ENCODE measurements around the gene PLEKHG7. TPM values are rescaled to one million over a fixed set of nuclear protein-coding genes. Genes with fewer than 3 reads are reported as not detected.
"Not testable (repeated sequence)": the region's sequence is repeated elsewhere in the genome, so short reads cannot be mapped to it uniquely, and the experiment has no call there.

The PLEKHG7 gene
- total and polyA plus RNA-seq, 2 donors = 0.13 to 0.37 TPM

- Histone ChIP-seq H3K4me1 (ENCODE audit: insufficient read depth) (no peaks in the 10 kb centered on the region), H3K4me3 (ENCODE audit: low read depth, low read length) (no peak overlapping the region), H3K27ac (ENCODE audit: low read depth) (no peak overlapping the region), H3K36me3 (ENCODE audit: insufficient read depth) (no peaks in the 10 kb centered on the region)
- no peak for DNase-seq (ENCODE audit: extremely low spot score)
Observed at GRCh38 chr12:92775416-92775815, 72.6 kb downstream of the PLEKHG7 start.

DNA sequence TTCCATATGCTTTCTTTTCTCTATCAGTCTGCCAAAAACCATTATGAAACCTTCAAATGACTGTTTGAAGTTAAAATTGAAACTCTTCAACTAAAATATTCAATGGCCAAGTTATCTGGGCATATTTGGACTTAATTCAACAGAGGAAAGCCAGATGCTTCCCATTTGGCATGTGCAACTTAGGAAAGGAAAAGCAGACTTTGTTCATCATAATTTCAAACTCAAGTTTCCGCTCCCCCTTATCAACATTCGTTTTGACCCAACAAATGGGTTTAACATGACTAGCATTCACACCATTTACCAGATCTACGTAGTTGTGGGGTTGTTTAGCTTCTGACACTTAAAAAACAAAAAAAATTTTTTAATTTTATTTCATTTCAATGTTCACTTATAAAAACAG, 75.7 kb downstream of the PLEKHG7 start:
- Histone ChIP-seq H3K27ac (ENCODE audit: low read depth) (no peak overlapping the region), H3K4me1 (ENCODE audit: insufficient read depth) (no peaks in the 10 kb centered on the region), H3K4me3 (ENCODE audit: low read depth, low read length) (no peak overlapping the region), H3K36me3 (ENCODE audit: insufficient read depth) (no peaks in the 10 kb centered on the region)
- no peak for DNase-seq (ENCODE audit: extremely low spot score)
- 74% methylated on average over 3 of the region's 3 CpGs for WGBS

DNA sequence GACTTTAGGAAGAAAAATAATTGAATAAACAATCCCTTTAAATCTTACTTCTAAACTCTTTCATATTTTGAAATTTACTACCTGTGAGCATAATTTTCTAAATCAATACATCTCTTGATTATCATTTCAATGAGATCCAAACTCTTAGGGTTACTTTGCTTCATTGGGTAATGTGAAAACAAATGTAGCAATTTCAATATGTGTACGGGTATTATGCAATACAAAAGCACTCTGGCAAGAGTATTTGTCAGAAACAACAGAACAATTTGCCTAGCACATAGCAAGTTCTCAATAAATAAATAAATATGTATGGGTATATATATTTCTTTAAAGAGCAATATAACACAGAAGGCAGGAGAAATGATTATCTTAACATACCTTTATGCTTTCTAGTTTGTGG, 77.1 kb downstream of the PLEKHG7 start:
- 83% methylated on average over 1 of the region's 1 CpG for WGBS
- Histone ChIP-seq H3K4me1 (ENCODE audit: insufficient read depth) (no peaks in the 10 kb centered on the region), H3K36me3 (ENCODE audit: insufficient read depth) (no peaks in the 10 kb centered on the region), H3K27ac (ENCODE audit: low read depth) (no peak overlapping the region), H3K4me3 (ENCODE audit: low read depth, low read length) (no peak overlapping the region)
- no peak for DNase-seq (ENCODE audit: extremely low spot score)

DNA sequence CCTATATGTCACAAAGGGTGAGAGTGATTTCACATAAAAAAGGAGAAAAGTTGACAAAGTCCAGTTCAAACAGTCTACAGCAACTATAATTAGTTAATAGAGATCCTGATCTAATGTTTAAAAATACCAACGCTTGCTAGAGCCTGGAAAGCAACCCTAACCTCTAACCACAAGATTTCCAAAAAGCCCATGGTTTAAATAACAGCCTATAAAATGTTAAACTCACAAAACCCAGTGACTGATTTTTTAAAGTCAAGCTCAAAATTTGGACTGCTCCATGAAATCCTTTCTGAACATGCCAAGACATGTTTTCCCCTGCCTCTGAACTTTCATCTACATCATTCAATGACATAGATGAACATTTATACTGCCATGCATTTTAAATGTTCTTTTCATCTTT, 81.6 kb downstream of the PLEKHG7 start:
- no peaks in the 10 kb centered on the region for H3K4me1 ChIP-seq (ENCODE audit: insufficient read depth)
- DNase-seq (ENCODE audit: extremely low spot score) = no peak
- H3K27ac ChIP-seq (ENCODE audit: low read depth) = peak overlapping the region; percentile 73
- WGBS = 34% methylated on average over 1 of the region's 1 CpG
- no peaks in the 10 kb centered on the region for H3K36me3 ChIP-seq (ENCODE audit: insufficient read depth)
- H3K4me3 ChIP-seq (ENCODE audit: low read depth, low read length) = no peak overlapping the region

GRCh38 chr12:92784797-92785562, 82.2 kb downstream of the PLEKHG7 start:
- H3K4me1 ChIP-seq (ENCODE audit: insufficient read depth) = no peaks in the 10 kb centered on the region
- no peaks in the 10 kb centered on the region for H3K36me3 ChIP-seq (ENCODE audit: insufficient read depth)
- WGBS = 70% methylated on average over 1 of the region's 1 CpG
- H3K4me3 ChIP-seq (ENCODE audit: low read depth, low read length) = no peak overlapping the region
- H3K27ac ChIP-seq (ENCODE audit: low read depth) = no peak overlapping the region
- peak; percentile 36 for DNase-seq (ENCODE audit: extremely low spot score)

GRCh38 chr12:92785563-92785950, 82.8 kb downstream of the PLEKHG7 start:
- no peak for DNase-seq (ENCODE audit: extremely low spot score)
- Histone ChIP-seq H3K4me1 (ENCODE audit: insufficient read depth) (no peaks in the 10 kb centered on the region), H3K27ac (ENCODE audit: low read depth) (no peak overlapping the region), H3K36me3 (ENCODE audit: insufficient read depth) (no peaks in the 10 kb centered on the region), H3K4me3 (ENCODE audit: low read depth, low read length) (no peak overlapping the region)
- 91% methylated on average over 1 of the region's 1 CpG for WGBS

DNA sequence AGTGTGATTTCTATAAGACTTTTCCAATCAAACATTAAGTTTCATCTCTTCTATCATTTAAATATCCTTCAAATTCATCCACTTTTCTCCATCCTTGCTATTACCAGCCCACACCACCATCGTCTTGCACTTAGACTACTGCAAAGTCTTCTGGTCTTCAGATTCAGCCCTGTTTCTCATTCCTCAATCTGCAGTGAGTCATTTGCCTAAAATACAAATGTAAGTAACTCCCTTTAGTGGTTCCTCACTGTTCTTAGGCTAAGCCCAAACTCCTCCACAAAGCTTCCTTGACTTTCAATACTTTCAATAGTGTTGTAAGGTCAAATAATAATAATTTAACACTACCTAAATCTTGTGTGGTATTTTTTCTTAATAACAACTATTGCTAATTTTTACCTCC, 83.3 kb downstream of the PLEKHG7 start:
- Histone ChIP-seq H3K36me3 (ENCODE audit: insufficient read depth) (no peaks in the 10 kb centered on the region), H3K27ac (ENCODE audit: low read depth) (no peak overlapping the region), H3K4me1 (ENCODE audit: insufficient read depth) (no peaks in the 10 kb centered on the region), H3K4me3 (ENCODE audit: low read depth, low read length) (no peak overlapping the region)
- WGBS = 94% methylated on average over 1 of the region's 1 CpG
- no peak for DNase-seq (ENCODE audit: extremely low spot score)

DNA sequence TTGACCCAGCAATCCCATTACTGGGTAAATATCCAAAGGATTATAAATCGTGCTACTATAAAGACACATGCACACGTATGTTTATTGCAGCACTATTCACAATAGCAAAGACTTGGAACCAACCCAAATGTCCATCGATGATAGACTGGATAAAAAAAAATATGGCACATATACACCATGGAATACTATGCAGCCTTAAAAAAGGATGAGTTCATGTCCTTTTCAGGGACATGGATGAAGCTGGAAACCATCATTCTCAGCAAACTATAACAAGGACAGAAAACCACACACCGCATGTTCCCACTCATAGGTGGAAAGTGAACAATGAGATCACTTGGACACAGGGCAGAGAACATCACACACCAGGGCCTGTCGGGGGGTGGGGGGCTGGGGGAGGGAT, 91.6 kb downstream of the PLEKHG7 start:
- not testable (repeated sequence) for H3K4me1 ChIP-seq (ENCODE audit: insufficient read depth); H3K4me3 ChIP-seq (ENCODE audit: low read depth, low read length); DNase-seq (ENCODE audit: extremely low spot score); H3K36me3 ChIP-seq (ENCODE audit: insufficient read depth); H3K27ac ChIP-seq (ENCODE audit: low read depth)
- WGBS = 98% methylated on average over 5 of the region's 5 CpGs

DNA sequence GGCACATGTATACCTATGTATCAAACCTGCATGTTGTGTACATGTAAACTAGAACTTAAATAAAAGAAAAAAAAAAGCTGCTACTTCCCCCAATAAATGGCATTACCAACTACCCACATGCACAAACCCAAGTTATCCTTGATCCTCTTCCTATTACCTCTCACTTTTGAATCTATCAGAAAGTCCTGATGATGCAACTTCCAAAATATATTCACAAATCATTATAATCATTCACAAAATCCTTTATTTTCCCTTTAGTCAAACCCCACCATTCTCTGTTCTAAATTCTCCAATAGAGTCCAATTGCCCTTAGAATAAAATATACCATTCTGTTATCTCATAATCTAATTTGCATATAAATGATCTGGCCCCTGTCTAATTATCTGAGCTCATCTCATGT, 92.0 kb downstream of the PLEKHG7 start:
- H3K4me3 ChIP-seq (ENCODE audit: low read depth, low read length) = no peak overlapping the region
- peaks cover 2% of the 10 kb centered on the region for H3K36me3 ChIP-seq (ENCODE audit: insufficient read depth)

GRCh38 chr12:92796650-92797049, 93.9 kb downstream of the PLEKHG7 start:
- no peak for DNase-seq (ENCODE audit: extremely low spot score)
- no peak overlapping the region for H3K4me3 ChIP-seq (ENCODE audit: low read depth, low read length)
- H3K36me3 ChIP-seq (ENCODE audit: insufficient read depth) = peaks cover 2% of the 10 kb centered on the region
- no peaks in the 10 kb centered on the region for H3K4me1 ChIP-seq (ENCODE audit: insufficient read depth)
- H3K27ac ChIP-seq (ENCODE audit: low read depth) = no peak overlapping the region

More for the DNA sequence above, 92.0 kb downstream of the PLEKHG7 start:
- DNase-seq (ENCODE audit: extremely low spot score) = no peak
- Histone ChIP-seq H3K4me1 (ENCODE audit: insufficient read depth) (no peaks in the 10 kb centered on the region), H3K27ac (ENCODE audit: low read depth) (no peak overlapping the region)

DNA sequence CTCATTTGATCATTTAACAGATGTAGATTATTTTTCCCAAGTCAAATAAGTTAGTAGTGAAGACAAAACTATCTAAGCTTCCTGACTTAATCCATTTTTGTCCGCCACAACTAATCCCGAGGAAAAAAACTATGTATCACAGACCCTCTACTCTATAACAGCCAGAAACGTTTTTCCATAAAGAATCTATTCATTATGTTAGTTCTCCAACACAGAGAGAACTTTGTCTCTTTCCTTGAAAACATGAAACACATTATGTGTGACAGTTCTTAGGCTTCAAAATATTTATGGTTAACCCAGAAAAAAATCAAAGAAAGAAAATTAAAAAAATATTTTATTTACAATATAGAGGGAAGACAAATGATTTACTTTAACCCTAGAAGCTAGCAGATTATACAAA, 100.1 kb downstream of the PLEKHG7 start:
- 81% methylated on average over 3 of the region's 3 CpGs for WGBS
- Histone ChIP-seq H3K36me3 (ENCODE audit: insufficient read depth) (peaks cover 3% of the 10 kb centered on the region), H3K4me1 (ENCODE audit: insufficient read depth) (no peaks in the 10 kb centered on the region), H3K4me3 (ENCODE audit: low read depth, low read length) (no peak overlapping the region), H3K27ac (ENCODE audit: low read depth) (no peak overlapping the region)
- DNase-seq (ENCODE audit: extremely low spot score) = no peak

DNA sequence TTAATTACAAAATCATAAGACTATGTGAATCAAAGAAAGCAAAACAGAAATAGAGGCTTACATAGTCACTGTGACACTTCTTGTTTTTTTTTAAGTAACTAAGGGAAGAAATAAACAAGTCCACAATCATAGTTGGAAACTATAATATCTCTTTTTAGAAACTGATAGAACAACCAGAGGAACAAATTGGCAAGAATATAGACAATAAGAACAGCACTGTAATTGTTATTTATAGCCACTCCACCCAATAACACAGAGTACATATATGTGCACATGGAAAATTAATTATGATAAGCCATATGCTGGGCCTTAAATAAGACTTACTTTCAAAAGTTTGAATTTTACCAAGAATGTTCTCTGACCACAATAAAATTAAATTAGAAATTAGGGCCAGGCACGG, 101.1 kb downstream of the PLEKHG7 start:
- no peaks in the 10 kb centered on the region for H3K4me1 ChIP-seq (ENCODE audit: insufficient read depth)
- WGBS = 94% methylated on average over 1 of the region's 1 CpG
- H3K4me3 ChIP-seq (ENCODE audit: low read depth, low read length) = no peak overlapping the region
- no peak overlapping the region for H3K27ac ChIP-seq (ENCODE audit: low read depth)
- H3K36me3 ChIP-seq (ENCODE audit: insufficient read depth) = peaks cover 1% of the 10 kb centered on the region
- no peak for DNase-seq (ENCODE audit: extremely low spot score)

GRCh38 chr12:92810370-92810769, 107.6 kb downstream of the PLEKHG7 start:
- Histone ChIP-seq H3K4me3 (ENCODE audit: low read depth, low read length) (no peak overlapping the region), H3K27ac (ENCODE audit: low read depth) (no peak overlapping the region), H3K36me3 (ENCODE audit: insufficient read depth) (no peaks in the 10 kb centered on the region), H3K4me1 (ENCODE audit: insufficient read depth) (no peaks in the 10 kb centered on the region)
- WGBS = 96% methylated on average over 4 of the region's 4 CpGs
- DNase-seq (ENCODE audit: extremely low spot score) = no peak

DNA sequence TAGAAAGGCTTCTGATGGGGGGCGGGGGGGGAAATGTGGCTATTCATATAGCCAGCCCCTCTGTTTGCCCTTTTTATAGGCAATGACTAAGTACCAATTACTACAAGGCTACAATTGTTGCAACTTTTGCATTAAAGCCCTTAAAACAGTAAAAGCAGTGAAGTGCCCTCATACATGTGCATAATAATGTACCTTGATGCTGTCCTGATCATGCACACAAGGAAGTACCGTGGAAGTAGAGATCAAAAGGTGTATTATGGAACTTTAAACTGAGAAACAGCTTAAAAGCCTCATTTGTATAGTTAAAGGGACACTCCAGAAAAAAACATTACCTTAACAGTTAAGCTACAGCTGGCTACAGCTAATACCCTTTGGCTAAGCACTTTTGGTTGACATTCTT, 111.8 kb downstream of the PLEKHG7 start:
- Histone ChIP-seq H3K36me3 (ENCODE audit: insufficient read depth) (peaks cover 1% of the 10 kb centered on the region), H3K27ac (ENCODE audit: low read depth) (no peak overlapping the region), H3K4me3 (ENCODE audit: low read depth, low read length) (no peak overlapping the region), H3K4me1 (ENCODE audit: insufficient read depth) (no peaks in the 10 kb centered on the region)
- DNase-seq (ENCODE audit: extremely low spot score) = no peak
- 90% methylated on average over 2 of the region's 2 CpGs for WGBS

GRCh38 chr12:92821142-92821541, 118.4 kb downstream of the PLEKHG7 start:
- WGBS = 91% methylated on average over 3 of the region's 3 CpGs
- DNase-seq (ENCODE audit: extremely low spot score) = no peak
- Histone ChIP-seq H3K27ac (ENCODE audit: low read depth) (no peak overlapping the region), H3K36me3 (ENCODE audit: insufficient read depth) (peaks cover under 1% of the 10 kb centered on the region), H3K4me1 (ENCODE audit: insufficient read depth) (no peaks in the 10 kb centered on the region), H3K4me3 (ENCODE audit: low read depth, low read length) (no peak overlapping the region)
